GM12874 (cell line): ENCODE results near the gene PLEKHO2.

Source experiments
- CTCF ChIP-seq: IDR thresholded peaks from 2 replicates; pipeline ENCODE4 v1.5.1; 2011; ENCODE audit warnings: low read depth, mild to moderate bottlenecking, control low read depth, low read length, moderate library complexity; ENCODE audit not compliant: insufficient read depth

The PLEKHO2 gene

GRCh38 chr15:64841344-64842095, at the start of gene PLEKHO2:
Gene PLEKHO2, plus strand, starts transcription at chr15:64841915. Its CDS starts 102 bp downstream, at chr15:64842017.
- peak; percentile 55 for TF ChIP-seq CTCF

GRCh38 chr15:64792282-64792681, 49.4 kb upstream of the PLEKHO2 start:
- TF ChIP-seq CTCF = no peak

- no peak for TF ChIP-seq CTCF
Measured at GRCh38 chr15:64800476-64800875, 41.2 kb upstream of the PLEKHO2 start.

GRCh38 chr15:64803526-64803925, 38.2 kb upstream of the PLEKHO2 start:
- TF ChIP-seq CTCF = no peak

- no peak for TF ChIP-seq CTCF
Measured at GRCh38 chr15:64804619-64805018, 37.1 kb upstream of the PLEKHO2 start.

- no peak for TF ChIP-seq CTCF
Measured at GRCh38 chr15:64806509-64806908, 35.2 kb upstream of the PLEKHO2 start.

GRCh38 chr15:64807051-64807749, 34.5 kb upstream of the PLEKHO2 start:
- no peak for TF ChIP-seq CTCF
